Upper lobe of left lung (tissue), 4 donors: ENCODE data around the gene RNF187.

ENCODE experiments used
- CTCF ChIP-seq, 6 experiments: fragments of 450-650 bp in 4 of 6; fragments of 200-600 bp in 2 of 6; sonication (generic) in 2 of 6; IDR thresholded peaks; one replicate each; pipeline ENCODE4 v1.5.1; 2016 to 2019; ENCODE audit warnings: antibody characterized with exemption in 6 of 6
- POLR2AphosphoS5 ChIP-seq, 2 donors: sonication (generic); formaldehyde crosslinking; IDR thresholded peaks; one replicate each; pipeline ENCODE4 v1.5.1; 2017; ENCODE audit warnings: antibody characterized with exemption in 2 of 2

- no peak for TF ChIP-seq CTCF (IDR thresholded peaks at IDR 0.05)
- no peak for TF ChIP-seq POLR2AphosphoS5 (IDR thresholded peaks at IDR 0.05)
These were observed 24.1 kb upstream of the RNF187 start for GRCh38 chr1:228463009-228463558.
